Measurements from ENCODE around the gene NHLH1.

NHLH1 gene

DNA sequence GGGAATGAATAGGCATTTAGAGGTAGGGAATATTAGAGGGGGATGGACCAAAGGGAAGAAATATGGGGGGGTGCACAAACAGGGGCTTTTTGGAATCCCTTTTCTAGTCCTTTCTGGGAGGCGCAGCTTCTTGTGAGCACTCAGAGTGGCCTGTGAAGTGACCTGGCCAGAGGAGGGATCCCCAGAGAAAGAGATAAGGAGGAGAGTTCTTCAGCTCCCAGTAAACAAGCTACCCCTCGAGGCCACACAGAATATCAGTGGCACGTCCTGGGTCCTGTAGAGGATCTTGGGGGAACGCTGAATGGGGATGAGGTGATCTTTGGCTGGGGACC is 52.9 kb downstream of the NHLH1 start:
- Histone ChIP-seq H3K9ac (ENCODE audit: low read depth in 1 of 2, low read length in 2 of 2) (no peak overlapping the region), H3K27ac (ENCODE audit: low read depth, low read length) (no peak overlapping the region), H3K27me3 (ENCODE audit: control insufficient read depth in 1 of 2, insufficient read depth in 2 of 2, low read length in 2 of 2) (no peaks in the 10 kb centered on the region), H3K36me3 (ENCODE audit: control insufficient read depth in 1 of 2, insufficient read depth in 2 of 2, low read length in 2 of 2) (peaks cover 3 to 15% of the 10 kb centered on the region in 2 donors), H3K4me1 (ENCODE audit: control insufficient read depth in 1 of 2, insufficient read depth in 2 of 2, low read length in 2 of 2) (no peaks in the 10 kb centered on the region), H3K9me3 (ENCODE audit: control insufficient read depth in 1 of 2, low read length in 2 of 2) (no peaks in the 10 kb centered on the region), H3K4me3 (ENCODE audit: low read depth in 1 of 2, low read length in 2 of 2) (no peak overlapping the region)

DNA sequence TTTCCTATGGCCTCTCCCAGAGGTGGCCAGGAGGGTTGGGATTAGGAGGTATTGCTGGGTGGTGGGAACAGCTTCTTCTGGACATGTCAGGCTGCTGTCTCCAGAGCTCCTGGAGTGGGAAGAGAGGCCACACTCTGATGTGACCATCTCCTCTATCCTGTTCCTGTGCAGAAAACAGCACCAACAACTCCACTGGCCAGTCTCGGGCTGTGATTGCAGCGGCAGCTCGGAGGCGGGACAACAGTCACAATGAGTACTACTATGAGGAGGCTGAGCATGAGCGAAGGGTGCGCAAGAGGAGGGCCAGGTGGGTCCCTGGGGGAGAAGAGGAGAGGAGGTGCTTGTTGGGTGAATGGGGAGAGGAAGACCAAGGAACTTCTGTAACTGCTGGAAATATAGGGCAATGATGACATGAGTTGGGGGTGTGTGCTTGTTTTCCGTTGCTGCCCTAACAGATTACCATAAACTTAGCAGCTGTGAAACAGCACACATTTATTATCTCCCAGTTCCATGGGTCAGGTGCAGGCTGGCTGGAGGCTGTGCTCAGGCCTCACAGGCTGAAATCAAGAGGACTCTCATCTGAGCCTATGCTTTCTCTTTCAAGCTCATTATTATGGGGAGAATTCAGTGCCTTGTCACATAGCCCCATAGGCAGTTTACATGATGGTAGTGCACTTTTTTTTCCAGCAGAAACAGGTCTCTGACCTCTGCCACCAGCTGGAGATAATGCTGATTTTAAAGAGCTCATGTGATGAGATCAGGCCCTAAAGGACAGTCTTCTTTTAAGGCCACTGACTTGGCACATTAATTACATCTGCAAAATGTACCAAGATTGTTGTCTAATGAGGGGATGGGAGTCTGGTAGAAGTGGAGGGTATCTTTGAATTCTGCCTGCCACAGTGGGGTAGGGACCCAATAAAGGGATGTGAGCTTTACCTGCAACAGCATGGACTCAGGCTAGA is 54.3 kb downstream of the NHLH1 start:
- H3K27me3 ChIP-seq (ENCODE audit: control insufficient read depth in 1 of 2, insufficient read depth in 2 of 2, low read length in 2 of 2), result no peaks in the 10 kb centered on the region
- no peak overlapping the region for H3K4me3 ChIP-seq (ENCODE audit: low read depth in 1 of 2, low read length in 2 of 2)
- H3K9ac ChIP-seq (ENCODE audit: low read depth in 1 of 2, low read length in 2 of 2), result no peak overlapping the region
- no peaks in the 10 kb centered on the region for H3K9me3 ChIP-seq (ENCODE audit: control insufficient read depth in 1 of 2, low read length in 2 of 2)
- no peaks in the 10 kb centered on the region for H3K4me1 ChIP-seq (ENCODE audit: control insufficient read depth in 1 of 2, insufficient read depth in 2 of 2, low read length in 2 of 2)
- no peak overlapping the region for H3K27ac ChIP-seq (ENCODE audit: low read depth, low read length)
- peaks cover 3 to 16% of the 10 kb centered on the region in 2 donors for H3K36me3 ChIP-seq (ENCODE audit: control insufficient read depth in 1 of 2, insufficient read depth in 2 of 2, low read length in 2 of 2)

- Histone ChIP-seq H3K4me3 (ENCODE audit: low read depth in 1 of 2, low read length in 2 of 2) (no peak overlapping the region), H3K27ac (ENCODE audit: low read depth, low read length) (no peak overlapping the region), H3K4me1 (ENCODE audit: control insufficient read depth in 1 of 2, insufficient read depth in 2 of 2, low read length in 2 of 2) (no peaks in the 10 kb centered on the region), H3K9me3 (ENCODE audit: control insufficient read depth in 1 of 2, low read length in 2 of 2) (no peaks in the 10 kb centered on the region), H3K36me3 (ENCODE audit: control insufficient read depth in 1 of 2, insufficient read depth in 2 of 2, low read length in 2 of 2) (peaks cover 6 to 17% of the 10 kb centered on the region in 2 donors), H3K27me3 (ENCODE audit: control insufficient read depth in 1 of 2, insufficient read depth in 2 of 2, low read length in 2 of 2) (no peaks in the 10 kb centered on the region), H3K9ac (ENCODE audit: low read depth in 1 of 2, low read length in 2 of 2) (no peak overlapping the region)
Observed at GRCh38 chr1:160421881-160422280, 55.0 kb downstream of the NHLH1 start.
